SU-DHL-6 (cell line): Measurements from ENCODE around the gene TTL.

ENCODE experiments used
- H2AFZ ChIP-seq: fragments of 200-600 bp; sonication (generic); 2 replicates; pipeline ENCODE4 v1.6.1; 2014; ENCODE audit warnings: low read depth, mild to moderate bottlenecking, moderate library complexity, mixed read lengths, antibody characterized with exemption, low read length; ENCODE audit not compliant: severe bottlenecking
- H3F3A ChIP-seq: fragments of 200-600 bp; shearing (Covaris generic); 2 replicates; pipeline ENCODE4 v1.6.0; 2016; ENCODE audit warnings: antibody characterized with exemption, mild to moderate bottlenecking; ENCODE audit not compliant: insufficient read depth
- H3K27ac ChIP-seq: fragments of 200-600 bp; sonication (generic); 2 replicates; pipeline ENCODE4 v1.5.1; 2016; ENCODE audit warnings: low read depth, mild to moderate bottlenecking, low read length, moderate library complexity, mixed read lengths
- H3K27me3 ChIP-seq: fragments of 200-600 bp; sonication (generic), shearing (Covaris generic); 2 replicates; pipeline ENCODE4 v1.6.0; 2014; ENCODE audit warnings: mild to moderate bottlenecking, low read length
- H3K36me3 ChIP-seq: fragments of 200-600 bp; sonication (generic); 2 replicates; pipeline ENCODE4 v1.6.1; 2014; ENCODE audit warnings: mild to moderate bottlenecking, low read length, mixed read lengths
- H3K4me2 ChIP-seq: fragments of 300-600, 200-600 bp; shearing (Covaris generic), sonication (generic); 2 replicates; pipeline ENCODE4 v1.6.0; 2014; ENCODE audit warnings: low read length, low read depth, mild to moderate bottlenecking; ENCODE audit not compliant: poor library complexity, severe bottlenecking
- H3K4me3 ChIP-seq: fragments of 200-600 bp; sonication (generic); 2 replicates; pipeline ENCODE4 v1.5.1; 2014; ENCODE audit warnings: antibody characterized with exemption, low read length, mild to moderate bottlenecking, mixed read lengths; ENCODE audit not compliant: insufficient read depth, poor library complexity, severe bottlenecking
- H3K79me2 ChIP-seq: fragments of 200-600 bp; sonication (generic); 2 replicates; pipeline ENCODE4 v1.6.1; 2014; ENCODE audit warnings: mild to moderate bottlenecking, low read length, moderate library complexity; ENCODE audit not compliant: insufficient read depth
- H3K9ac ChIP-seq: fragments of 200-600 bp; sonication (generic); 2 replicates; pipeline ENCODE4 v1.7.0; 2014; ENCODE audit warnings: mild to moderate bottlenecking, low read length
- H3K9me2 ChIP-seq: fragments of 200-600 bp; sonication (generic); replicated peaks from 2 replicates; pipeline ENCODE4 v1.6.1; 2014; ENCODE audit warnings: low read length; ENCODE audit not compliant: insufficient read depth
- H3K9me3 ChIP-seq: fragments of 200-600 bp; sonication (generic); 2 replicates; pipeline ENCODE4 v1.6.1; 2014; ENCODE audit warnings: low read length, mixed read lengths; ENCODE audit not compliant: insufficient read depth
- H4K20me1 ChIP-seq: fragments of 200-600 bp; sonication (generic); 2 replicates; pipeline ENCODE4 v1.6.1; 2014; ENCODE audit warnings: low read depth, mild to moderate bottlenecking, antibody characterized with exemption, low read length, moderate library complexity, mixed read lengths
- CTCF ChIP-seq: fragments of 200-600 bp; sonication (generic); IDR thresholded peaks from one replicate; pipeline ENCODE4 v1.5.1; 2017; ENCODE audit warnings: antibody characterized with exemption, mild to moderate bottlenecking, low read length, moderate library complexity; ENCODE audit not compliant: insufficient read depth, poor library complexity, severe bottlenecking
- EZH2phosphoT487 ChIP-seq: fragments of 200-600 bp; sonication (generic), shearing (Covaris generic); conservative IDR thresholded peaks from 2 replicates; pipeline ENCODE4 v1.6.1; 2018; ENCODE audit warnings: mild to moderate bottlenecking, antibody characterized with exemption, low read length, moderate library complexity, mixed read lengths

TTL gene

GRCh38 chr2:112584891-112585250, 102.9 kb downstream of the TTL start:
- peak overlapping the region; percentile 63 for H3K4me3 ChIP-seq
- no peaks in the 10 kb centered on the region for H3K27me3 ChIP-seq
- no peaks in the 10 kb centered on the region for H3K9me2 ChIP-seq
- peak overlapping the region; percentile 74 for H3K27ac ChIP-seq
- peak overlapping the region; percentile 90 for H3K4me2 ChIP-seq
- no peaks in the 10 kb centered on the region for H3K9me3 ChIP-seq
- no peaks in the 10 kb centered on the region for H3K79me2 ChIP-seq
- TF ChIP-seq EZH2phosphoT487 (no peak), CTCF (no peak)
- peak overlapping the region; percentile 97 for H2AFZ ChIP-seq
- peak overlapping the region; percentile 65 for H3K9ac ChIP-seq
- no peaks in the 10 kb centered on the region for H4K20me1 ChIP-seq
- H3K36me3 ChIP-seq: no peaks in the 10 kb centered on the region
- peaks cover 22% of the 10 kb centered on the region for H3F3A ChIP-seq

GRCh38 chr2:112585400-112585799, 103.4 kb downstream of the TTL start:
- Histone ChIP-seq H3K9ac (peak overlapping the region; percentile 65), H2AFZ (no peak overlapping the region), H3K4me2 (peak overlapping the region; percentile 90), H3K27me3 (no peaks in the 10 kb centered on the region), H3F3A (peaks cover 22% of the 10 kb centered on the region), H3K9me3 (no peaks in the 10 kb centered on the region), H3K9me2 (no peaks in the 10 kb centered on the region), H3K4me3 (peak overlapping the region; percentile 63), H4K20me1 (no peaks in the 10 kb centered on the region), H3K27ac (no peak overlapping the region), H3K79me2 (no peaks in the 10 kb centered on the region), H3K36me3 (no peaks in the 10 kb centered on the region)
- TF ChIP-seq EZH2phosphoT487 (no peak), CTCF (no peak)

- H3K4me2 ChIP-seq: no peak overlapping the region
- no peak overlapping the region for H2AFZ ChIP-seq
- H3K9me3 ChIP-seq: no peaks in the 10 kb centered on the region
- no peaks in the 10 kb centered on the region for H3K36me3 ChIP-seq
- H3K4me3 ChIP-seq: no peak overlapping the region
- H4K20me1 ChIP-seq: no peaks in the 10 kb centered on the region
- no peak overlapping the region for H3K27ac ChIP-seq
- H3K79me2 ChIP-seq: no peaks in the 10 kb centered on the region
- H3K9ac ChIP-seq: no peak overlapping the region
- no peaks in the 10 kb centered on the region for H3K27me3 ChIP-seq
- no peaks in the 10 kb centered on the region for H3K9me2 ChIP-seq
- H3F3A ChIP-seq: peaks cover 22% of the 10 kb centered on the region
- no peak for TF ChIP-seq EZH2phosphoT487
- no peak for TF ChIP-seq CTCF
These were observed 104.0 kb downstream of the TTL start for GRCh38 chr2:112585873-112586464.
